ENCODE measurements around the gene FAM169A. TPM values are rescaled to one million over a fixed set of nuclear protein-coding genes. Genes with fewer than 3 reads are reported as not detected.
"Not testable (repeated sequence)": the region's sequence is repeated elsewhere in the genome, so short reads cannot be mapped to it uniquely, and the experiment has no call there.

FAM169A gene
- total and polyA plus RNA-seq, 2 donors (not counting 3 experiments of a cell fraction or from before 2014, with no cell fraction given) = 0.06 to 0.62 TPM

DNA sequence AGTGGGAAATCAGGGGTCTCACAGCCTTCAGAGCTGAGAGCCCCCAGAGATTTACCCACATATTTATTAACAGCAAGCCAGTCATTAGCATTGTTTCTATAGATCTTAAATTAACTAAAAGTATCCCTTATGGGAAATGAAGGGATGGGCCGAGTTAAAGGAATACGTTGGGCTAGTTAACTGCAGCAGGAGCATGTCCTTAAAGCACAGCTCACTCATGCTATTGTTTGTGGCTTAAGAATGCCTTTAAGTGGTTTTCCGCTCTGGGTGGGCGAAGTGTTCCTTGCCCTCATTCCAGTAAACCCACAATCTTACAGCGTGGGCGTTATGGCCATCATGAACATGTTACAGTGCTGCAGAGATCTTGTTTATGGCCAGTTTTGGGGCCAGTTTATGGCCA is 42.0 kb upstream of the FAM169A start:
- dilution Hi-C loops (cut with MboI; ENCODE audit: extremely low pct_ligation_motif_present, low sequenced_read_pairs); H3K79me2 ChIP-seq (ENCODE audit: control insufficient read depth, insufficient read depth, low read length); intact Hi-C loops (cut with micrococcal nuclease); H3K36me3 ChIP-seq (ENCODE audit: control insufficient read depth in 2 of 2, extremely low read depth in 1 of 2, insufficient read depth in 2 of 2, low read length in 2 of 2); CTCF ChIA-PET; H4K20me1 ChIP-seq (replicated peaks; ENCODE audit: control insufficient read depth, extremely low read depth, insufficient read depth, low read length); FAIRE-seq; DNase-seq (ENCODE audit: low read depth, low spot score); H2AFZ ChIP-seq (ENCODE audit: low read depth, low read length); H3K27me3 ChIP-seq (ENCODE audit: control insufficient read depth in 2 of 2, insufficient read depth in 2 of 2, low read length in 2 of 2); H3K4me1 ChIP-seq (ENCODE audit: control insufficient read depth, extremely low read depth, insufficient read depth, low read length); BruUV-seq (replicated peaks); H3K4me3 ChIP-seq (replicated peaks in 1 of 3; ENCODE audit: insufficient read depth in 1 of 3, low read depth in 1 of 3, low read length in 3 of 3); POLR2A ChIA-PET; H3K9me3 ChIP-seq (replicated peaks; ENCODE audit: control insufficient read depth, insufficient read depth, low read length); H3K9me1 ChIP-seq (replicated peaks; ENCODE audit: control insufficient read depth, extremely low read depth, insufficient read depth, low read length); H3K27ac ChIP-seq (ENCODE audit: insufficient read depth, low read depth, low read length); H3K9ac ChIP-seq (replicated peaks; ENCODE audit: extremely low read depth, insufficient read depth, low read length); H3K4me2 ChIP-seq (ENCODE audit: insufficient read depth, low read length): not testable (repeated sequence)

GRCh38 chr5:74904713-74905112 is 38.5 kb upstream of the FAM169A start:
- intact Hi-C loops (cut with micrococcal nuclease); H3K9ac ChIP-seq (replicated peaks; ENCODE audit: extremely low read depth, insufficient read depth, low read length); H3K27me3 ChIP-seq (ENCODE audit: control insufficient read depth in 2 of 2, insufficient read depth in 2 of 2, low read length in 2 of 2); FAIRE-seq; H3K9me1 ChIP-seq (replicated peaks; ENCODE audit: control insufficient read depth, extremely low read depth, insufficient read depth, low read length); POLR2A ChIA-PET; H3K79me2 ChIP-seq (ENCODE audit: control insufficient read depth, insufficient read depth, low read length); H3K27ac ChIP-seq (ENCODE audit: insufficient read depth, low read depth, low read length); H3K4me2 ChIP-seq (ENCODE audit: insufficient read depth, low read length); H3K4me1 ChIP-seq (ENCODE audit: control insufficient read depth, extremely low read depth, insufficient read depth, low read length); dilution Hi-C loops (cut with MboI; ENCODE audit: extremely low pct_ligation_motif_present, low sequenced_read_pairs); H3K36me3 ChIP-seq (ENCODE audit: control insufficient read depth in 2 of 2, extremely low read depth in 1 of 2, insufficient read depth in 2 of 2, low read length in 2 of 2); DNase-seq (ENCODE audit: low read depth, low spot score); H3K4me3 ChIP-seq (replicated peaks in 1 of 3; ENCODE audit: insufficient read depth in 1 of 3, low read depth in 1 of 3, low read length in 3 of 3); CTCF ChIA-PET; H4K20me1 ChIP-seq (replicated peaks; ENCODE audit: control insufficient read depth, extremely low read depth, insufficient read depth, low read length); BruUV-seq (replicated peaks); H3K9me3 ChIP-seq (replicated peaks; ENCODE audit: control insufficient read depth, insufficient read depth, low read length); H2AFZ ChIP-seq (ENCODE audit: low read depth, low read length): not testable (repeated sequence)
